Ishikawa (cell line): ENCODE measurements around the gene RITA1.

Source experiments
- CEBPB ChIP-seq: IDR thresholded peaks from 2 replicates; pipeline ENCODE4 v1.6.1; 2012
- CREB1 ChIP-seq: IDR thresholded peaks from 2 replicates; pipeline ENCODE4 v1.6.1; 2012; ENCODE audit warnings: low read depth
- EP300 ChIP-seq: IDR thresholded peaks from 2 replicates; pipeline ENCODE4 v1.6.1; 2012; ENCODE audit warnings: borderline replicate concordance
- MAX ChIP-seq: IDR thresholded peaks from 2 replicates; pipeline ENCODE4 v1.6.1; 2012
- NFIC ChIP-seq: IDR thresholded peaks from 2 replicates; pipeline ENCODE4 v1.6.1; 2012
- RAD21 ChIP-seq: IDR thresholded peaks from 2 replicates; pipeline ENCODE4 v1.6.1; 2012; ENCODE audit warnings: low read depth
- REST ChIP-seq: IDR thresholded peaks from 2 replicates; pipeline ENCODE4 v1.6.1; 2012; ENCODE audit warnings: low read depth, mild to moderate bottlenecking
- TAF1 ChIP-seq: IDR thresholded peaks from 2 replicates; pipeline ENCODE4 v1.6.1; 2012; ENCODE audit warnings: low read depth, mild to moderate bottlenecking
- TCF12 ChIP-seq: IDR thresholded peaks from 2 replicates; pipeline ENCODE4 v1.6.1; 2012; ENCODE audit warnings: low read depth
- TEAD4 ChIP-seq: IDR thresholded peaks from 2 replicates; pipeline ENCODE4 v1.6.1; 2012
- YY1 ChIP-seq: IDR thresholded peaks from 2 replicates; pipeline ENCODE4 v1.6.1; 2012; ENCODE audit warnings: low read depth
- ZBTB7A ChIP-seq: IDR thresholded peaks from 2 replicates; pipeline ENCODE4 v1.6.1; 2012; ENCODE audit warnings: low read depth

- no peak for TF ChIP-seq TAF1
- no peak for TF ChIP-seq REST
- no peak for TF ChIP-seq CREB1
- TF ChIP-seq MAX: no peak
- TF ChIP-seq EP300: no peak
- no peak for TF ChIP-seq YY1
- TF ChIP-seq RAD21: no peak
- no peak for TF ChIP-seq NFIC
- no peak for TF ChIP-seq TCF12
- no peak for TF ChIP-seq ZBTB7A
- TF ChIP-seq CEBPB: no peak
- no peak for TF ChIP-seq TEAD4
Observed at GRCh38 chr12:113224955-113225354, 39.4 kb downstream of the RITA1 start.
